Mucosa of rectum (tissue), 2 donors: Measurements from ENCODE around the gene LY6G6C.

Source experiments
- H3K27ac ChIP-seq, 2 donors: one replicate each; pipeline ENCODE4 v1.7.0; 2013; ENCODE audit warnings: inconsistent platforms in 2 of 2, low read depth in 2 of 2, low read length in 2 of 2
- H3K27me3 ChIP-seq, 2 donors: one replicate each; pipeline ENCODE4 v1.7.0; 2013; ENCODE audit warnings: low read length in 2 of 2; ENCODE audit not compliant: control insufficient read depth in 2 of 2, insufficient read depth in 2 of 2
- H3K36me3 ChIP-seq, 2 donors: one replicate each; pipeline ENCODE4 v1.7.0; 2013; ENCODE audit warnings: low read length in 2 of 2; ENCODE audit not compliant: control insufficient read depth in 2 of 2, insufficient read depth in 2 of 2
- H3K4me1 ChIP-seq, 2 donors: one replicate each; pipeline ENCODE4 v1.7.0; 2013; ENCODE audit warnings: low read length in 2 of 2, mild to moderate bottlenecking in 1 of 2; ENCODE audit not compliant: control insufficient read depth in 2 of 2, insufficient read depth in 2 of 2
- H3K4me3 ChIP-seq, 2 donors: one replicate each; pipeline ENCODE4 v1.7.0; 2013; ENCODE audit warnings: low read length in 2 of 2
- H3K9ac ChIP-seq, 2 donors: one replicate each; pipeline ENCODE4 v1.7.0; 2013; ENCODE audit warnings: low read length in 2 of 2, low read depth in 1 of 2, mild to moderate bottlenecking in 1 of 2
- H3K9me3 ChIP-seq, 2 donors: one replicate each; pipeline ENCODE4 v1.7.0; 2013; ENCODE audit warnings: low read length in 2 of 2; ENCODE audit not compliant: control insufficient read depth in 2 of 2
- donor health status: healthy.
- donor health status: Normal muscosa, but diverticular disease.

LY6G6C gene

DNA sequence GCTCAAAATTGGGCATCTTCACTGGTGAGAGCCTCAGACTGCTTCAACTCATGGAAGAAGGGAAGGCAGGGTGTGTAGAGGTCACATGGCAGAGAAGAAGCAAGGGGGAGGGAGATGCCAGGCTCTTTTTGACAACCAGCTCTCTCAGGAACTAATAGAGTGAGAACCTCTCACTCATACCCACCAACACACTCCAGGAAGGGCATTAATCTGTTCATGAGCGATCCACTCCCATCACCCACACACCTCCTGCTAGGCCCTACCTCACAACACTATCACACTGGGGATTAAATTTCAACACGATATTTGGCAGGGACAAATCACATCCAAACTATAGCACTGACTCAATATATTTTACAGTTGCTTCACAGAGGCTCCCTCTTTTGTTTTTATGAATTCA, 20.3 kb upstream of the LY6G6C start:
- no peak overlapping the region for H3K9ac ChIP-seq
- H3K27me3 ChIP-seq: no peaks in the 10 kb centered on the region
- peaks cover 28 to 29% of the 10 kb centered on the region in 2 donors for H3K4me1 ChIP-seq
- H3K36me3 ChIP-seq: peaks cover 0 to 18% of the 10 kb centered on the region in 2 donors
- H3K27ac ChIP-seq: no peak overlapping the region
- no peak overlapping the region for H3K4me3 ChIP-seq
- no peaks in the 10 kb centered on the region for H3K9me3 ChIP-seq

DNA sequence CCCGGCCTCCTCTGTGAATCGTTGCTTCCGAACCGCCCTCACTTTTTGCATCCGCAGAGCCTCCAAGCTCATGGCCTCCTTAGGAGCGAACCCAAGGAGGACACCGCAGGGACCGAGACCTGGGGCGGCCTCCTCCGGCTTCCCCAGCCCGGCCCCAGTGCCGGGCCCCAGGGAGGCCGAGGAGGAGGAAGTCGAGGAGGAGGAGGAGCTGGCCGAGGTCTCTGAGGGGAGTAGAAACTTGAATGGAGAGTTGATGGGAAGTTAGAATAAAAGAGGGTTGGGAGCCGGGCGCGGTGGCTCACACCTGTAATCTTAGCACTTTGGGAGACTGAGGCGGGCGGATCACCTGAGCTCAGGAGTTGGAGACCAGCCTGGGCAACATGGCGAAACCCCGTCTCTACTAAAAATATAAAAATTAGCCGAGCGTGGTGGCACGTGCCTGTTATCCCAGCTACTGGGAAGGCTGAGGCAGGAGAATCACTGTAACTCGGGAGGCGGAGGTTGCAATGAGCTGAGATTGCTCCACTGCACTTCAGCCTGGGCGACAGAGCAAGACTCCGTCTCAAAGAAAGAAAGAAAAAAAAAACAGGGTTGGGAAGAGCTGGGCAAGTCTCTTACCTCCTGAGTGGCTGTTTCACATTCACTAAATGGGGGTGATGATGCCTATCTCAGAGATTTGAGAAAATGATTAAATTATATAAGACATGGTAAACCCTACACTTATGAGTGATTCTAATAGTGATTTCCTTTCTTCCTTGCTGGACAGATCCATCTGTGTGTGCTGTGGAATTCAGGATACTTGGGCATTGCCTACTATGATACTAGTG, 19.1 kb upstream of the LY6G6C start:
- Histone ChIP-seq H3K4me1 (peaks cover 30 to 33% of the 10 kb centered on the region in 2 donors), H3K9me3 (no peaks in the 10 kb centered on the region), H3K27ac (peak overlapping the region; percentile 90 to 97), H3K9ac (peak overlapping the region; percentile 85 to 89), H3K36me3 (peaks cover 0 to 18% of the 10 kb centered on the region in 2 donors), H3K27me3 (no peaks in the 10 kb centered on the region), H3K4me3 (peak overlapping the region; percentile 81 to 87)

DNA sequence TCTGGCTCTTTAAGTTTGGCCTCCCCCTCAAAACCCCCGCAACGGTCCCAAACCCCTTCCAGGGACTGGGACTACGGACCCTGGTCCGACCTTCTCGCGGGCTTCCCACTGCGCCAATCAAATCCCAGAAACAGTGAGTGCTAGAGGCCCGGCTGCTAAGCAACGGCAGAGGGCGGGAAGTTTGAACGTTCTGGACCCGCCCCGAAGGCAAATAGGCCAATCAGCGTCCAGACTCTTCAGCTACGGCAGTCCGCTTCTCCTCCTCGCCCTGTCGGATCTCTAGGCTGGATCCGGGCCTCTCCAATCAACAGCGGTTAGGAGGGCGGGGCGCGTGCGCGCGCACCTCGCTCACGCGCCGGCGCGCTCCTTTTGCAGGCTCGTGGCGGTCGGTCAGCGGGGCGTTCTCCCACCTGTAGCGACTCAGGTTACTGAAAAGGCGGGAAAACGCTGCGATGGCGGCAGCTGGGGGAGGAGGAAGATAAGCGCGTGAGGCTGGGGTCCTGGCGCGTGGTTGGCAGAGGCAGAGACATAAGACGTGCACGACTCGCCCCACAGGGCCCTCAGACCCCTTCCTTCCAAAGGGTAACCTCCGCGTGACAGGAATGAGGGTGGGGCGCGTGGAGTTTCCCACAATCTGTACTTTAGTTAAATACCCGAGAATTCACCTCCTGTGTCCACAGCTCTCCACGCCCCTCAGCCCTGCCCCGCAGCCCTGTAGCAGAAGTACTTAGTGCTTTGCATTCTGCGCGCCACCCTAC, 18.3 kb upstream of the LY6G6C start, which contains the start of gene MSH5:
MSH5 (plus strand) TSS at position 367 of the 758 bp plus-strand sequence. CDS start 462 bp downstream, outside the sequence.
- H3K4me1 ChIP-seq: peaks cover 30 to 33% of the 10 kb centered on the region in 2 donors
- H3K9me3 ChIP-seq: no peaks in the 10 kb centered on the region
- H3K27ac ChIP-seq: peak within 1 kb of the TSS; percentile 96 to 97
- H3K4me3 ChIP-seq: peak within 1 kb of the TSS; percentile 81 to 87
- no peaks in the 10 kb centered on the region for H3K27me3 ChIP-seq
- H3K36me3 ChIP-seq: peaks cover 0 to 18% of the 10 kb centered on the region in 2 donors
- peak within 1 kb of the TSS; percentile 85 to 89 for H3K9ac ChIP-seq

DNA sequence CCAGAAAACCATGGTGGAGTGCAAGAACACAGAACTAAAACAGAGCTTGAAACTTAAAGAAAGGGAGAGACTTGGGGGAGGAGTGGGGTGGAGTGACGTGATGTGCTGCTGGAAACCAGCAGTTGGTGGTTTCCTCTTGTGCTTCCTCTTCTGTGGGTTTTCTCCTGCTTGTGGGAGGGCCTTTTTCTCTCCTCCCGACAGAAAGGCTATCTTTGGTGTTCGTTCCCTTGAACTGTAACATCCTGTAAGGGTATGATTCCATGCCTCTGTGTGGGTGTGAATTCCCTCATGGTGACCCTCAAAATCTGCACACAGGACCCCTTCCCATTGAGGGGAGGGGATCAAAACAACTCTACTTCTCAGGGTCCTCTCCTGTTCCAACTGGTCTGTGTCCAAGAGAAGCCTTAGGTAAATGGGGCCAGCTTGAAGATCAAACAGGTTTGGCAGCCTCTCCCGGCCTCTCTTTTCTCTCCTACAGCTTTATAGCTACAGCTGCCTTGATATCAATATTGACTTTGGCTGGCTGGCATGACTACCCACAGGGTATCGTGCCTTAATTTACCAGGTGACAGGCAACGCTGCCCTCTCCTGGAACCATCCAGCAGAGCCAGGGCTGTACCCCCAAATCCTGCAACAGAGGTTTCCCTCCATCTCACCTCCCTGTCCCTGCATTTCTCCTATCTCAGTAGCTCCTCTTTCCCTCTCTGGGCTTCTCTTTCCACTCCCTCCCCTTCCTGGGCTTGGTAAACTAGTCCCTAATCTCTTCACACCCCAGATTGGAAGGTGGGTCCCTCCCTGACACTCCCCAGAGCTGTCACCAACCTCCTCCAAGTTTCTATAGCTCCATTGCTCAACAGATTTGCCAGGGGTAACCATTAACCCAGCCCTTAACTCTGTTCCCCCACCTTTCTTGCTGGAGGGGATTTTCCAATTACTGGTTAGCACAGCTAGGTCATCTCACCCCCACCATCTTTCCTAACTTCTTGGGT, 16.7 kb upstream of the LY6G6C start:
- peaks cover 44 to 46% of the 10 kb centered on the region in 2 donors for H3K4me1 ChIP-seq

DNA sequence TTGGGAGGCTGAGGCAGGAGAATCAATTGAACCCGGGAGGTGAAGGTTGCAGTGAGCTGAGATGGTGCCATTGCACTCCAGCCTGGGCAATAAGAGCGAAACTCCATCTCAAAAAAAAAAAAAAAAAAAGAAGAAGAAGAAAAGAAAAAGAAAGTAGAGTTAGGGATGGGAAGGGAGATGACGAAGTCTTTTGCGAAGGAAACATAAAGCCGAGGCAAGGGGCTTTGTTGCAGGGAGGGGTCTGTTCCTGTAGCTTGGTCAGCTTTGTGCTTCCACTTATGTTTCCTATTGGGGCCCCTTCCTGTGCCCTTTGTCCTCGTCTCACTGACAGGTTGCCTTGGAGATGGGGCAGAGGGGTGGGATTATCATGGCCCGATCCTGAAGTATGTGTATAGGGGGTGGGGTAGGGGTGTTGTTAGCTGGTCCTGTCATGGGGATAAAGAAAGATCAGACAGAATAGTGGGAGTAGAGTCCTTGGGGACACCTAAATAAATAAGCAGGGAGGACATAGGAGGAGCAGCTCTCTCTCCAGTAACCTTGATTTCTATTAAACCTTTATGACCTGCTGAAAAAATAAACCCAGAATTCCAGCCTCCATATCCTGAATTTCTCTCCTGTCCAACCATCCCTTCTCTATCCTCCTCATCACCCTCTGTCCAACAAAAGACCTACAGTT, 15.9 kb upstream of the LY6G6C start:
- H3K9me3 ChIP-seq: no peaks in the 10 kb centered on the region
- peaks cover 44 to 46% of the 10 kb centered on the region in 2 donors for H3K4me1 ChIP-seq
- peaks cover 16 to 23% of the 10 kb centered on the region in 2 donors for H3K36me3 ChIP-seq
- H3K27ac ChIP-seq: peak overlapping the region; percentile 96 to 97
- H3K4me3 ChIP-seq: peak overlapping the region; percentile 2 to 87
- H3K27me3 ChIP-seq: no peaks in the 10 kb centered on the region
- peak overlapping the region; percentile 54 to 72 for H3K9ac ChIP-seq

More for the DNA sequence above, 16.7 kb upstream of the LY6G6C start:
- Histone ChIP-seq H3K36me3 (peaks cover 11 to 23% of the 10 kb centered on the region in 2 donors), H3K9me3 (no peaks in the 10 kb centered on the region), H3K27me3 (no peaks in the 10 kb centered on the region), H3K9ac (peak overlapping the region; percentile 54 to 72), H3K27ac (peak overlapping the region; percentile 96 to 97), H3K4me3 (peak overlapping the region; percentile 2 to 87)

DNA sequence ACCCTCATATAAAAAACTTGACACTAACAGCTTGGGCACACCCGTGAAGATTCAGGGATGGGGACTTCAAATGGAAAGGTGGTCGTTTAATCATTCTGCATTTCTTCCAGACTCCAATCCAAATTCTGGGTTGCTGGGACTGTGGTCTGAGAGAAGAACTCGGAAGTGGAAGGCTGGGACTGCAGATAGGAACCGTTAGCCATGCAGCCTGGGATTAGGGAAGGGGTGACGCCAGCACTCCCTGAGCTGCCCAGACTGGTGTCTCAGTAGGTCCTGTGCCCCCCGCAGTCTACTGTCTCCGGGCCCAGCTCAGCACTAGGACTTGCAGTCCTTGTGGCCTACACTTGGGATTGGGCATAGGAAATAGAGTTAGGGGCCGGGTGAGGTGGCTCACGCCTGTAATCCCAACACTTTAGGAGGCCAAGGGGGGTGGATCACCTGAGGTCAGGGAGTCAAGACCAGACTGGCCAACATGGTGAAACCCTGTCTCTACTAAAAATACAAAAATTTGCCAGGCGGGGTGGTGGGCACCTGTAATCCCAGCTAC, 15.3 kb upstream of the LY6G6C start:
- Histone ChIP-seq H3K36me3 (peaks cover 22 to 26% of the 10 kb centered on the region in 2 donors), H3K27me3 (no peaks in the 10 kb centered on the region), H3K4me3 (peak overlapping the region; percentile 96 to 99), H3K9me3 (no peaks in the 10 kb centered on the region), H3K9ac (peak overlapping the region; percentile 92 to 98), H3K27ac (peak overlapping the region; percentile 96 to 97), H3K4me1 (peaks cover 44 to 46% of the 10 kb centered on the region in 2 donors)

DNA sequence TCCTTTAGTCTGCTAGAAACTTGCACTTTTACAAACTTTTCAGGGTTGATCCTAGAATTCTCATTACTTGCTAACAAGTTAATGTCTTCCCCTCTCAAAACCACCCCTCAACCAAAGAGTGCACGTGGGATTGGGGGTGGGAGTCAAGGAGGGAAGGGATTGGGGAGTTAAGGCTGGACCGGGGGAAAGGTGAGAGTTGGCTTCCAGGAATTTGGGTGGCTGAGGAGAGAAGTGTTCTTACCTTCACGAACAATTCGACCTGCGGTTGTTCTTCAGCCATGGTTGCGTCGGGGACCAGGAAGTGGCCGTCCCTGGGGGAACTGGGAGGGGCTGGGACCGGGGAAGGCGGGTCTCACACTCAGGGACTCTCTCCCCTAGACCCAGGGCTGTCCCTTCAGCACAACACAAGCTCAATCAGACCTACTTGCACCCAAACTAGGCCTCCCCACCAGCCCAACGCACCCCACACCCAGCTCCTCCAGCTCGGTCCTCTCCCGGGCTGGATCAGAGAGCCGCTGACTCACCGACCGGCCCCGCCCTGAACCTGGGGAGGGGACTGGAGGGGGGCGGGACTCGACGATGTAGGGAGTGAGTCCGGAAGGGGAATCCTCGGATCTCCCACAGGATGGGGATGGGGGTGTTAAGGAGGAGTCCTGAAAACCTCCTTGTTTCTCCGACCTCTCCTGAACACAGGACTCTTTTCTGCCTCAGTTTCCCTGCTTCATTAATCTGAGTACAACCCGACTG, 14.6 kb upstream of the LY6G6C start, which contains the start of gene CLIC1:
CLIC1 (minus strand) TSS at position 510 of the 747 bp plus-strand sequence; CDS start at position 280, 230 bp downstream.
- H3K4me1 ChIP-seq: peaks cover 44 to 46% of the 10 kb centered on the region in 2 donors

DNA sequence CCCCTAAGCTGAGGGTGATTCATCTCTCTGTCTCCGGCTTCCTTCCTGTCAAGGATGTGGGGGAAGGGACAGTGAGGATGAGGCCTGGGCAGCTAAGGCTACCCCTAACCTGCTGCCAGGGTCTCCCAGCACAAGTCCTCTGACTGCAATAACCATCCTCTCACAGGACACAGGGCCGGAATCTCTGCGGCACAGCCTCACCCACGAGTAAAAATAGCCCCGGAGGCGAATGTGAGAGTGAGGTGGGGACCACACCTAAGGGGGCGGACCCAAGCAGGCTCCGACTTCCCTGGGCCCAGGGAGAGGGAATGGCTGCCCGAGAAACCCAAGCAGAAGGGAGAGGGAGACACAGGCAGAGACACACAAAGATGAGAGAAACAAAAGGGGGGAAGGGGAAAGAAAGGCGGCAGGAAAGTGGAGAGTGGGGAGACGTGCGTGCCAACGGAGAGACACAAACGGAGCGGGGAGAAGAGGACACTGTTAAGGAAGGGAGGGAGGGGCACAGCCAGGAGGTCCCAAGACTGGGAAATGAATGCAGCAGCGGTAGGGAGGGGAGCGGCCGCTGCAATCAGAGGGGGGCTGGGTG, 13.4 kb upstream of the LY6G6C start:
- peak overlapping the region; percentile 92 to 98 for H3K9ac ChIP-seq
- H3K36me3 ChIP-seq: peaks cover 29 to 34% of the 10 kb centered on the region in 2 donors
- no peaks in the 10 kb centered on the region for H3K27me3 ChIP-seq
- H3K27ac ChIP-seq: peak overlapping the region; percentile 96 to 97
- peak overlapping the region; percentile 96 to 99 for H3K4me3 ChIP-seq
- peaks cover 46 to 47% of the 10 kb centered on the region in 2 donors for H3K4me1 ChIP-seq
- no peaks in the 10 kb centered on the region for H3K9me3 ChIP-seq

More for the DNA sequence above, 14.6 kb upstream of the LY6G6C start, which contains the start of gene CLIC1:
- Histone ChIP-seq H3K9me3 (no peaks in the 10 kb centered on the region), H3K27ac (peak within 1 kb of the TSS; percentile 96 to 97), H3K4me3 (peak within 1 kb of the TSS; percentile 96 to 99), H3K9ac (peak within 1 kb of the TSS; percentile 92 to 98), H3K27me3 (no peaks in the 10 kb centered on the region), H3K36me3 (peaks cover 25 to 27% of the 10 kb centered on the region in 2 donors)
